BLaER1 treated with 17β-estradiol and CSF1 and Interleukin-3, amounts not matched to agents 10 nM and 100 nM (cell line): ENCODE results near the gene CNTN6.
A peak's percentile ranks its signal among the peaks of the same experiment; 100 is the strongest.
"Not testable (repeated sequence)": the region's sequence is repeated elsewhere in the genome, so short reads cannot be mapped to it uniquely, and the experiment has no call there.

Experiments
- H3K27ac ChIP-seq, 11 experiments: shearing (Covaris generic); formaldehyde crosslinking; 2 replicates each; pipeline ENCODE4 v1.8.1; 2022
- H3K27me3 ChIP-seq, 11 experiments: shearing (Covaris generic); formaldehyde crosslinking; 2 replicates each; pipeline ENCODE4 v1.8.1; 2022
- H3K36me3 ChIP-seq, 11 experiments: shearing (Covaris generic); formaldehyde crosslinking; 2 replicates each; pipeline ENCODE4 v1.8.1; 2022
- H3K4me1 ChIP-seq, 10 experiments: shearing (Covaris generic); formaldehyde crosslinking; 2 replicates each; pipeline ENCODE4 v1.8.1; 2022
- H3K4me2 ChIP-seq, 11 experiments: shearing (Covaris generic); formaldehyde crosslinking; 2 replicates each; pipeline ENCODE4 v1.8.1; 2022
- H3K4me3 ChIP-seq, 10 experiments: shearing (Covaris generic); formaldehyde crosslinking; 2 replicates each; pipeline ENCODE4 v1.8.1; 2022
- H3K9ac ChIP-seq, 11 experiments: shearing (Covaris generic); formaldehyde crosslinking; 2 replicates each; pipeline ENCODE4 v1.8.1; 2022
- H3K9me3 ChIP-seq, 11 experiments: shearing (Covaris generic); formaldehyde crosslinking; replicated peaks in 1 of 11; 2 replicates each; pipeline ENCODE4 v1.8.1; 2022
- H4K20me1 ChIP-seq, 11 experiments: shearing (Covaris generic); formaldehyde crosslinking; 2 replicates each; pipeline ENCODE4 v1.8.1; 2022
- Cebpa-rat ChIP-seq, 11 experiments: shearing (Covaris generic); IDR thresholded peaks; 2 replicates each; pipeline ENCODE4 v1.8.1; 2022

The CNTN6 gene

GRCh38 chr3:1365528-1365927, 272.7 kb downstream of the CNTN6 start:
- Histone ChIP-seq H3K27me3 (no peaks in the 10 kb centered on the region), H3K4me2 (no peak overlapping the region), H3K4me3 (no peak overlapping the region), H3K4me1 (no peaks in the 10 kb centered on the region), H3K36me3 (no peaks in the 10 kb centered on the region), H3K9ac (no peak overlapping the region), H3K9me3 (no peaks in the 10 kb centered on the region), H3K27ac (no peak overlapping the region), H4K20me1 (no peaks in the 10 kb centered on the region)
- TF ChIP-seq Cebpa-rat (IDR thresholded peaks at IDR 0.05) = no peak

- no peak overlapping the region for H3K9ac ChIP-seq
- TF ChIP-seq Cebpa-rat (IDR thresholded peaks at IDR 0.05) = no peak
- no peak overlapping the region for H3K4me3 ChIP-seq
- no peaks in the 10 kb centered on the region for H3K36me3 ChIP-seq
- H3K27ac ChIP-seq = no peak overlapping the region
- no peak overlapping the region for H3K4me2 ChIP-seq
- no peaks in the 10 kb centered on the region for H3K27me3 ChIP-seq
- no peaks in the 10 kb centered on the region for H4K20me1 ChIP-seq
- peaks cover 0 to 10% (median 0%) of the 10 kb centered on the region in 10 experiments; a peak in 5 of 20 replicates for H3K4me1 ChIP-seq
- no peaks in the 10 kb centered on the region for H3K9me3 ChIP-seq
Measured at GRCh38 chr3:1374471-1374870, 281.6 kb downstream of the CNTN6 start.

GRCh38 chr3:1375145-1375544, 282.3 kb downstream of the CNTN6 start:
- H3K4me2 ChIP-seq = no peak overlapping the region
- H3K27ac ChIP-seq = no peak overlapping the region; a peak in 1 of 22 replicates
- H3K4me1 ChIP-seq = peaks cover 0 to 17% (median 0%) of the 10 kb centered on the region in 10 experiments; a peak in 7 of 20 replicates
- H3K9ac ChIP-seq = no peak overlapping the region
- no peaks in the 10 kb centered on the region for H3K27me3 ChIP-seq
- TF ChIP-seq Cebpa-rat (IDR thresholded peaks at IDR 0.05) = no peak
- H4K20me1 ChIP-seq = no peaks in the 10 kb centered on the region
- no peaks in the 10 kb centered on the region for H3K36me3 ChIP-seq
- H3K4me3 ChIP-seq = no peak overlapping the region
- no peaks in the 10 kb centered on the region for H3K9me3 ChIP-seq

GRCh38 chr3:1380926-1381646, 288.3 kb downstream of the CNTN6 start:
- Histone ChIP-seq H3K4me2 (peak overlapping the region; percentile 49 to 93 (median 63)), H3K36me3 (no peaks in the 10 kb centered on the region), H4K20me1 (no peaks in the 10 kb centered on the region), H3K4me1 (peaks cover 10 to 45% (median 16%) of the 10 kb centered on the region in 10 experiments; a peak in 17 of 20 replicates), H3K4me3 (peak overlapping the region in 2 of 10 experiments; percentile 5 to 11; a peak in 1 of 20 replicates), H3K9me3 (no peaks in the 10 kb centered on the region), H3K9ac (peak overlapping the region in 8 of 11 experiments; percentile 38 to 77 (median 56); a peak in 13 of 22 replicates), H3K27me3 (no peaks in the 10 kb centered on the region), H3K27ac (peak overlapping the region; percentile 2 to 94 (median 78); a peak in 21 of 22 replicates)
- TF ChIP-seq Cebpa-rat (IDR thresholded peaks at IDR 0.05) = no peak

GRCh38 chr3:1381647-1382036, 288.8 kb downstream of the CNTN6 start:
- H3K4me3 ChIP-seq = peak overlapping the region in 1 of 10 experiments; percentile 11; a peak in 1 of 20 replicates
- peak overlapping the region; percentile 49 to 93 (median 63) for H3K4me2 ChIP-seq
- peaks cover 10 to 45% (median 16%) of the 10 kb centered on the region in 10 experiments; a peak in 17 of 20 replicates for H3K4me1 ChIP-seq
- H3K27ac ChIP-seq = peak overlapping the region; percentile 2 to 94 (median 78); a peak in 21 of 22 replicates
- no peaks in the 10 kb centered on the region for H3K27me3 ChIP-seq
- H4K20me1 ChIP-seq = no peaks in the 10 kb centered on the region
- TF ChIP-seq Cebpa-rat (IDR thresholded peaks at IDR 0.05) = no peak
- no peaks in the 10 kb centered on the region for H3K9me3 ChIP-seq
- H3K9ac ChIP-seq = peak overlapping the region in 8 of 11 experiments; percentile 38 to 76 (median 56); a peak in 12 of 22 replicates
- no peaks in the 10 kb centered on the region for H3K36me3 ChIP-seq

- not testable (repeated sequence) for H4K20me1 ChIP-seq, H3K9me3 ChIP-seq, H3K4me1 ChIP-seq, H3K36me3 ChIP-seq, H3K4me2 ChIP-seq, H3K9ac ChIP-seq, H3K4me3 ChIP-seq, H3K27me3 ChIP-seq, H3K27ac ChIP-seq
Measured at GRCh38 chr3:1387396-1387905, 294.6 kb downstream of the CNTN6 start.

- Histone ChIP-seq H3K36me3 (no peaks in the 10 kb centered on the region), H3K9ac (no peak overlapping the region), H3K4me1 (no peaks in the 10 kb centered on the region), H3K4me2 (no peak overlapping the region), H3K27ac (no peak overlapping the region), H3K4me3 (no peak overlapping the region), H4K20me1 (no peaks in the 10 kb centered on the region), H3K9me3 (no peaks in the 10 kb centered on the region), H3K27me3 (no peaks in the 10 kb centered on the region)
- TF ChIP-seq Cebpa-rat (IDR thresholded peaks at IDR 0.05) = no peak
Measured at GRCh38 chr3:1394188-1394587, 301.4 kb downstream of the CNTN6 start.

- no peaks in the 10 kb centered on the region for H3K36me3 ChIP-seq
Measured at GRCh38 chr3:1400571-1400970, 307.7 kb downstream of the CNTN6 start.

GRCh38 chr3:1404270-1404962, 311.6 kb downstream of the CNTN6 start:
- H3K36me3 ChIP-seq = no peaks in the 10 kb centered on the region
- H3K27me3 ChIP-seq = no peaks in the 10 kb centered on the region
- H3K9ac ChIP-seq = no peak overlapping the region
- H3K27ac ChIP-seq = no peak overlapping the region
- H3K9me3 ChIP-seq = no peaks in the 10 kb centered on the region
- H3K4me1 ChIP-seq = no peaks in the 10 kb centered on the region
- no peak overlapping the region for H3K4me3 ChIP-seq
- TF ChIP-seq Cebpa-rat (IDR thresholded peaks at IDR 0.05) = no peak
- H3K4me2 ChIP-seq = no peak overlapping the region
- no peaks in the 10 kb centered on the region for H4K20me1 ChIP-seq

More at GRCh38 chr3:1400571-1400970, 307.7 kb downstream of the CNTN6 start:
- Histone ChIP-seq H3K4me3 (no peak overlapping the region), H3K9me3 (no peaks in the 10 kb centered on the region), H3K4me2 (no peak overlapping the region), H4K20me1 (no peaks in the 10 kb centered on the region), H3K9ac (no peak overlapping the region), H3K27ac (no peak overlapping the region), H3K4me1 (no peaks in the 10 kb centered on the region), H3K27me3 (no peaks in the 10 kb centered on the region)
- no peak for TF ChIP-seq Cebpa-rat (IDR thresholded peaks at IDR 0.05)
